Measurements from ENCODE around the gene SLC22A15. TPM values are rescaled to one million over a fixed set of nuclear protein-coding genes. Genes with fewer than 3 reads are reported as not detected.

The SLC22A15 gene
- polyA plus RNA-seq, 1 donor from 2014 or later, result 3.1 TPM

- Histone ChIP-seq H3F3A (ENCODE audit: insufficient read depth, low read length, poor library complexity, severe bottlenecking) (no peaks in the 10 kb centered on the region), H3K79me2 (replicated peaks; ENCODE audit: insufficient read depth, low read length) (no peaks in the 10 kb centered on the region), H3K9ac (ENCODE audit: low read length) (no peak overlapping the region), H3K9me2 (ENCODE audit: insufficient read depth, low read length) (no peaks in the 10 kb centered on the region), H3K36me3 (ENCODE audit: insufficient read depth, low read length) (no peaks in the 10 kb centered on the region), H3K27ac (ENCODE audit: low read length) (no peak overlapping the region), H4K20me1 (ENCODE audit: insufficient read depth) (no peaks in the 10 kb centered on the region), H3K27me3 (ENCODE audit: insufficient read depth, low read depth, low read length) (peaks cover 10% of the 10 kb centered on the region), H3K4me2 (ENCODE audit: low read length) (no peak overlapping the region), H3K9me3 (ENCODE audit: low read length) (no peaks in the 10 kb centered on the region), H3K4me3 (ENCODE audit: low read length) (no peak overlapping the region), H2AFZ (ENCODE audit: low read depth, low read length) (no peak overlapping the region)
- TF ChIP-seq EP300 (conservative IDR thresholded peaks at IDR 0.05; ENCODE audit: poor library complexity, severe bottlenecking) (no peak), MXI1 (conservative IDR thresholded peaks at IDR 0.05; ENCODE audit: poor library complexity, severe bottlenecking) (no peak), RAD21 (conservative IDR thresholded peaks at IDR 0.05) (peak; percentile 43), EZH2 (IDR thresholded peaks at IDR 0.05; ENCODE audit: borderline replicate concordance, insufficient read depth, low read length, poor library complexity, severe bottlenecking) (no peak), CTCF (IDR thresholded peaks at IDR 0.05; ENCODE audit: poor library complexity, severe bottlenecking) (peak; percentile 48), POLR2AphosphoS5 (IDR thresholded peaks at IDR 0.05) (no peak), SMC3 (conservative IDR thresholded peaks at IDR 0.05; ENCODE audit: poor library complexity) (no peak), REST (IDR thresholded peaks at IDR 0.05; ENCODE audit: borderline replicate concordance) (no peak), TAF1 (IDR thresholded peaks at IDR 0.05; ENCODE audit: low read depth) (no peak)
These were observed 5.0 kb downstream of the SLC22A15 start for GRCh38 chr1:115980998-115981993.

- H3K9me2 ChIP-seq (ENCODE audit: insufficient read depth, low read length), result no peaks in the 10 kb centered on the region
- no peaks in the 10 kb centered on the region for H3K36me3 ChIP-seq (ENCODE audit: insufficient read depth, low read length)
- no peak overlapping the region for H3K4me2 ChIP-seq (ENCODE audit: low read length)
- no peaks in the 10 kb centered on the region for H3K79me2 ChIP-seq (replicated peaks; ENCODE audit: insufficient read depth, low read length)
- H3K27me3 ChIP-seq (ENCODE audit: insufficient read depth, low read depth, low read length), result peaks cover 2% of the 10 kb centered on the region
- TF ChIP-seq RAD21 (conservative IDR thresholded peaks at IDR 0.05), result no peak
- TF ChIP-seq MXI1 (conservative IDR thresholded peaks at IDR 0.05; ENCODE audit: poor library complexity, severe bottlenecking), result no peak
- TF ChIP-seq POLR2AphosphoS5 (IDR thresholded peaks at IDR 0.05), result no peak
- TF ChIP-seq EZH2 (IDR thresholded peaks at IDR 0.05; ENCODE audit: borderline replicate concordance, insufficient read depth, low read length, poor library complexity, severe bottlenecking), result no peak
- TF ChIP-seq CTCF (IDR thresholded peaks at IDR 0.05; ENCODE audit: poor library complexity, severe bottlenecking), result no peak
- TF ChIP-seq EP300 (conservative IDR thresholded peaks at IDR 0.05; ENCODE audit: poor library complexity, severe bottlenecking), result no peak
- no peak for TF ChIP-seq SMC3 (conservative IDR thresholded peaks at IDR 0.05; ENCODE audit: poor library complexity)
- TF ChIP-seq REST (IDR thresholded peaks at IDR 0.05; ENCODE audit: borderline replicate concordance), result no peak
- no peak for TF ChIP-seq TAF1 (IDR thresholded peaks at IDR 0.05; ENCODE audit: low read depth)
- no peak overlapping the region for H2AFZ ChIP-seq (ENCODE audit: low read depth, low read length)
- no peaks in the 10 kb centered on the region for H4K20me1 ChIP-seq (ENCODE audit: insufficient read depth)
- H3K27ac ChIP-seq (ENCODE audit: low read length), result no peak overlapping the region
- H3F3A ChIP-seq (ENCODE audit: insufficient read depth, low read length, poor library complexity, severe bottlenecking), result no peaks in the 10 kb centered on the region
- no peak overlapping the region for H3K4me3 ChIP-seq (ENCODE audit: low read length)
- H3K9ac ChIP-seq (ENCODE audit: low read length), result no peak overlapping the region
- no peaks in the 10 kb centered on the region for H3K9me3 ChIP-seq (ENCODE audit: low read length)
These were observed 6.1 kb downstream of the SLC22A15 start for GRCh38 chr1:115982400-115982799.
